Adipocyte (in vitro differentiated cells): ENCODE measurements around the gene MYO1E.
"Not testable (repeated sequence)": the region's sequence is repeated elsewhere in the genome, so short reads cannot be mapped to it uniquely, and the experiment has no call there.

Source experiments
- DNase-seq: peaks from one replicate; pipeline ENCODE4 v3.0.0-alpha.2; 2015; ENCODE audit warnings: low read depth
- H3K27me3 ChIP-seq: replicated peaks from 2 replicates; pipeline ENCODE4 v1.7.0; 2013; ENCODE audit warnings: mild to moderate bottlenecking, low read length, moderate library complexity; ENCODE audit not compliant: control insufficient read depth, insufficient read depth
- H3K36me3 ChIP-seq: 2 replicates; pipeline ENCODE4 v1.7.0; 2013; ENCODE audit warnings: low read length, mild to moderate bottlenecking, moderate library complexity; ENCODE audit not compliant: control insufficient read depth, insufficient read depth, severe bottlenecking
- H3K4me1 ChIP-seq: 2 replicates; pipeline ENCODE4 v1.7.0; 2013; ENCODE audit warnings: mild to moderate bottlenecking, low read length, moderate library complexity; ENCODE audit not compliant: control insufficient read depth, insufficient read depth
- H3K4me3 ChIP-seq: 2 replicates; pipeline ENCODE4 v1.7.0; 2013; ENCODE audit warnings: mild to moderate bottlenecking, low read length, moderate library complexity
- H3K9ac ChIP-seq: 2 replicates; pipeline ENCODE4 v1.7.0; 2013; ENCODE audit warnings: mild to moderate bottlenecking, low read length, moderate library complexity
- H3K9me3 ChIP-seq: 2 replicates; pipeline ENCODE4 v1.7.0; 2013; ENCODE audit warnings: mild to moderate bottlenecking, low read length, moderate library complexity; ENCODE audit not compliant: control insufficient read depth

The MYO1E gene

DNA sequence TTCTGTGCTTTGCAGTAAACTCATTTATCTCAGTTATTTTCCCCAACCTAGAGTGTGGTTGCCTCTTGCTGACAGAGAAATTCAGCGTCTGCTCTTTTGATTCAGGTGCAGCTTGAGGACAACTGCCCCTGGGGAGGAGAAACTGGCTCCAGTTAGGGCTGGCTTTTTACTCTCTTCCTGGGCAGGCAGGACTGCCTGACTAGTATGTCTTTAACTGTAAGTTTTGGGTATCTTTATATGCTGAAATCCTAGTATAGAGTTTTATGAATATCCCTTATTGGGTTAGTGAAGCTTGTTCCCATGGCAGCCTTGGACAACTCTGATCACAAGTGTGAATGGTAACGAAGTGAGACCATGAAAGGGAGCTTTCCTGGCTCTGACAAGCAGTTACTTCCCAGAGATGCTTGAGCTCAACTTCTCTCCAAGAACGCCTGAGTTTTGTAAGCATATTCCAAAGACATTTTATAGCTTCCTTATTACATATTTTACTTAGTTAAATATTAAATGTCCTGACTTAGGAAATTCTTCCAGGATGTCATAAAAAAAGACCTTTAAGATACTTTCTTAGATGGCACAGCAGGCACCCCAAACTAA, 240.6 kb downstream of the MYO1E start:
- Histone ChIP-seq H3K36me3 (peaks cover 51% of the 10 kb centered on the region), H3K9ac (no peak overlapping the region), H3K4me1 (no peaks in the 10 kb centered on the region), H3K4me3 (no peak overlapping the region), H3K27me3 (no peaks in the 10 kb centered on the region), H3K9me3 (peaks cover 9% of the 10 kb centered on the region)
- no peak for DNase-seq

DNA sequence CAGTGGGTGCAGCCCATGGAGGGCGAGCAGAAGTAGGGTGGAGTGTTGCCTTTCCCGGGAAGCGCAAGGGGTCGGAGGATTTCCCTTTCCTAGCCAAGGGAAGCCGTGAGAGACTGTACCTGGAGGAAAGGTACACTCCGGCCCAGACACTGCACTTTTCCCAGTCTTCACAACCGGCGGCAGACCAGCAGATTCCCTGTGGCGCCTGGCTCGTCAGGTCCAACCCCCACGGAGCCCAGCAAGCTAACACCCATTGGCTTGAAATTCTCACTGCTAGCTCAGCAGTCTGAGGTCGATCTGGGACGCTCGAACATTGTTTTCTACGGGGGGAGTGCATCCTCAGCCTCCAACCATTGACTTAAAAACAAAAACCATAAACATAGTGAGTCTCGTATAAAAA, 241.2 kb downstream of the MYO1E start:
- Histone ChIP-seq H3K36me3 (peaks cover 45% of the 10 kb centered on the region), H3K27me3 (no peaks in the 10 kb centered on the region), H3K4me1 (no peaks in the 10 kb centered on the region), H3K9me3 (peaks cover 9% of the 10 kb centered on the region), H3K9ac (no peak overlapping the region), H3K4me3 (no peak overlapping the region)
- no peak for DNase-seq

DNA sequence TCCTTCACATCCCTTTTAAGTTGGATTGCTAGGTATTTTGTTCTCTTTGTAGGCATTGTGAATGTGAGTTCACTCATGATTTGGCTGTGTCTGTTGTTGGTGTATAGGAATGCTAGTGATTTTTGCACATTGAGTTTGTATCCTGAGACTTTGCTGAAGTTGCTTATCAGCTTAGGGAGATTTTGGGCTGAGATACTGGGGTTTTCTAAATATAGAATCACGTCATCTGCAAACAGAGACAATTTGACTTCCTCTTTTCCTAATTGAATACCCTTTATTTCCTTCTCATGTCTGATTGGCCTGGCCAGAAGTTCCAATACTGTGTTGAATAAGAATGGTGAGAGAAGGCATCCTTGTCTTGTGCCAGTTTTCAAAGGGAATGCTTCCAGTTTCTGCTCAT, 245.4 kb downstream of the MYO1E start:
- not testable (repeated sequence) for H3K9me3 ChIP-seq, H3K9ac ChIP-seq, H3K4me1 ChIP-seq, H3K4me3 ChIP-seq, H3K27me3 ChIP-seq, H3K36me3 ChIP-seq, DNase-seq

DNA sequence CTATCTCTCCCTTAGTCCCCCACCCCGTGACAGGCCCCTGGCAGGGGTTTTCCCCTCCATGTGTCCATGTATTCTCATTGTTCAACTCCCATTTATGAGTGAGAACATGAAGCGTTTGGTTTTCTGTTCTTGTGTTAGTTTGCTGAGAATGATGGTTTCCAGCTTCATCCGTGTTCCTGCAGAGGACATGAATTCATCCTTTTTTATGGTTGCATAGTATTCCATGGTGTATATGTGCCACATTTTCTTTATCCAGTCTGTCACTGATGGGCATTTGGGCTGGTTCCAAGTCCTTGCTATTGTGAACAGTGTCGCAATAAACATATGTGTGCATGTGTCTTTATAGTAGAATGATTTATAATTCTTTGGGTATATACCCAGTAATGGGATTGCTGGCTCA, 247.0 kb downstream of the MYO1E start:
- not testable (repeated sequence) for H3K27me3 ChIP-seq, H3K4me1 ChIP-seq, DNase-seq, H3K9me3 ChIP-seq, H3K9ac ChIP-seq, H3K36me3 ChIP-seq, H3K4me3 ChIP-seq

DNA sequence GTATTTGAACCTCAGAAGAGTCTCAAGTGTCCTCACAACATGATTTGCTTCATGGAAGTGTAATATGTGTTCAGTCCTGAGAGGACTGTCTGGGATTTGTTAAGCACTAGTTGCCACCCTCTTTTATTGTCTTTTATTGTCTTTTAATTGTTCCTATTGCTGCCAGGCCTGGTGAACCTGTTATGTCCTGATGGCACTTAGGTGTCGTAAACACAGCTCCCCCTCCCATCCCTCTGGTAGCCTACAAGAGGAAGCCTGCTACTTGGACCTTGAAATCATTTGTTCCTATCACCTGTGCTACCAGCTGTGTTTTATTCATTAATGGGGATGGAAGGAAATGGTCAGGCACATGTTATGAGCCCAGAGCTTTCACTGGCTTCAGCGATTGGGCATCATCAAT, 248.4 kb downstream of the MYO1E start:
- Histone ChIP-seq H3K9me3 (peaks cover 2% of the 10 kb centered on the region), H3K4me3 (no peak overlapping the region), H3K4me1 (no peaks in the 10 kb centered on the region), H3K36me3 (no peaks in the 10 kb centered on the region), H3K27me3 (no peaks in the 10 kb centered on the region), H3K9ac (no peak overlapping the region)
- no peak for DNase-seq

DNA sequence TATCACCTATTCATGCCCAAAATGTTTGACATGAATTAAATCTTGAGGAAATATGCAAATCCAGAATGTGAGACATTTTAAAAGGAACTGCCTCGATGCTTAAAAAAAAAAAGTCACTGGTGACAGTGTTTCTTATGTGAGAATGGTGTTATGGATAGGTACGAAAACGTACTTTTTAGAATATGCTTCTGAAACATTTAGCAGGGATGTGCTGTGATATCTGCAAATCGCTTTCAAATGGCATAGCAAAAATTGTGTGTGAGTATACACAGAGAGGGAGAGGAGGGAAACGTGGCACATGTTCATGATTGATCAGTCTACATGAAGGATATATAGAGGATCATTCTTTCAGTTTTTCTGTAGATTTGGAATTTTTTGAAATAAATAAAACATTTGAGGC, 251.7 kb downstream of the MYO1E start:
- Histone ChIP-seq H3K27me3 (no peaks in the 10 kb centered on the region), H3K4me1 (no peaks in the 10 kb centered on the region), H3K4me3 (no peak overlapping the region), H3K9me3 (no peaks in the 10 kb centered on the region), H3K36me3 (peaks cover 9% of the 10 kb centered on the region), H3K9ac (no peak overlapping the region)
- no peak for DNase-seq

DNA sequence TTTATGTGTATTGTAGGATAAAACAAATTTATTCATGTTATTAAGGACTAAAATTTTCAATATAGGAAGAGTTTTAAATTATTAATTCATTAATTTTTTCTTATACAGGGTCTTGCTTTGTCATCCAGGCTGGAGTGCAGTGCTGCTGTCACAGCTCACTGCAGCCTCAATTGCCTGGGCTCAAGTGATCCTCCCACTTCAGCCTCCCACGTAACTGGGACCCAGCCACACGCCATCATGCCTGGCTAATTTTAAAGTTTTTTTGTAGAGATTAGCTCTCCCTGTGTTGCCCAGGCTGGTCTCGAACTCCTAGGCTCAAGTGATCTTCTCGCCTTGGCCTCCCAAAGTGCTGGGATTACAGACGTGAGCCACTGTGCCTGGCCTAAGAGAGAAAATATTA, 253.0 kb downstream of the MYO1E start:
- Histone ChIP-seq H3K4me3 (no peak overlapping the region), H3K9me3 (no peaks in the 10 kb centered on the region), H3K36me3 (peaks cover 12% of the 10 kb centered on the region), H3K9ac (no peak overlapping the region), H3K4me1 (no peaks in the 10 kb centered on the region), H3K27me3 (no peaks in the 10 kb centered on the region)
- no peak for DNase-seq

DNA sequence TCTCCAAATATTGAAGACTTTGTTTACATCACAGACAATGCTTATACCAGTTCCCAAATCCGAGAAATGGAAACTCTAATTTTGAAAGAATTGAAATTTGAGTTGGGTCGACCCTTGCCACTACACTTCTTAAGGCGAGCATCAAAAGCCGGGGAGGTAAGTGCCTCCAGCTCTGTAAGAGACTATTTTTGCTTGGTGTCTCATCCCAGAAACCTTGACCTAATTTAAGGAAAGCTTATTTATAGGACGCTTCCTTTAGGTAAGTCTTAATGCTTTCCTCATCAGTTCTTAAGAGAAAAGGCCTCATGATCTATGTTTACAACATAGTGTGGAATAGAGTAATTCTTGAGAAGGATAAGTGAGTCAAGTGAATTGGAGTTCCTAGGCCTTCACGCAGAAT, 255.9 kb downstream of the MYO1E start:
- Histone ChIP-seq H3K9me3 (no peaks in the 10 kb centered on the region), H3K36me3 (peaks cover 13% of the 10 kb centered on the region), H3K4me1 (no peaks in the 10 kb centered on the region), H3K27me3 (no peaks in the 10 kb centered on the region), H3K4me3 (no peak overlapping the region), H3K9ac (no peak overlapping the region)
- no peak for DNase-seq

DNA sequence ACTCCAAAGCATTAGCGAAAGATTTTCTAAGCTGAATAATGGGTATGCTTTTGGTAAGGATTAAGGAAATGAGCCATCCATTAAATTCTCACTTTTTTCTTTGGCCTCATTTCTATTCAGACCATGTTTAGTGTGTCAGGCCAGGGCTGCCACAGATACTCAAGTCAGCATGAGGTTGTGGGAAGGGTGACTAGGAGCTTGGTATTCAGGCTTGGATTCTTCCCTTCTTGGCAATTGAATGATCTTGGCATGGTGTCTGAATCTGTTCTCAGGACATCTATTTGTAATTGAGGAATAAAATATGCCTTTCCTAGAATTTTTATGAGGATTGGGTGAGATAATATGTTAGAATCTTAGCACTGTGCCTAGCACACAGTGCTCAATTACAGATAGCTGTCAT, 256.5 kb downstream of the MYO1E start:
- Histone ChIP-seq H3K4me3 (no peak overlapping the region), H3K9me3 (no peaks in the 10 kb centered on the region), H3K27me3 (no peaks in the 10 kb centered on the region), H3K9ac (no peak overlapping the region), H3K36me3 (peaks cover 13% of the 10 kb centered on the region), H3K4me1 (no peaks in the 10 kb centered on the region)
- no peak for DNase-seq

DNA sequence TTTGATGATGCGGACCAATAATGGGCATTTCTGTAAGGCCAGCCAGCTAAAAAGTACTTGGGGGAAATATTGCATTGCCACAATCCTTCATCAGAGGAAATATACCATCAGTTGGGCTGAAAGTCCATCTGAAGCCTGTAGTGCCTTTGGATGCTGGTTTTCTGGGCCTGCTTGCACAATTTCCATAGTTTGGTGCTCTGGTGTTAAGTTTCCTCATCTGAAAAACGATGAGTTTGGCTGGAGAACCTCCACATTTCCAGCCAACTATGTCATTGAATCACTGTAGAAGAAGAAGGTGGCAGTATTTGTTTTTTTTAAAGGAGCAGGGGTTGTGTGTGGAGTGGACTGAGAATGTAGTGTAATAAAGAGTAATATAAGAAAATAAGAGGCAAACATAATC, 257.6 kb downstream of the MYO1E start:
- H3K9ac ChIP-seq: no peak overlapping the region
- peak; percentile 6 for DNase-seq
- peaks cover 13% of the 10 kb centered on the region for H3K36me3 ChIP-seq
- no peaks in the 10 kb centered on the region for H3K9me3 ChIP-seq
- H3K4me3 ChIP-seq: no peak overlapping the region
- H3K27me3 ChIP-seq: no peaks in the 10 kb centered on the region
- H3K4me1 ChIP-seq: no peaks in the 10 kb centered on the region

DNA sequence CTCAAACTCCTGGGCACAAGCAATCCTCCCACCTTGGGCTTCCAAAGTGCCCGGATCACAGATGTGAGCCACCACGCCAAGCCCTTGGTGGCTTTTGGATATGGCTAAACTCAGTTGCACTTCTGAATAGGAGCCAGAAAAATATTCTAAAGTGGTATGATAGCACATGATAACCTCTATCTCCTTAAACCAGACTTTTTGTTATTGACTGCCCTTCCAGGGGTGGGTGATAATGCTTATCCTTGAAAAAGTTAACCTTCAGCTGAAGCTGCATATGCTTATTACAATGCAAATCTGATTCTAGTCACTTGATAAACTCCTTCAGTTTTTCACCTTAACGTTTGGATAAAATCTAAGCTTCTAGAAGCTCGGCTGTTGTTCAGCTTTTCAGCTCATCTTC, 261.4 kb downstream of the MYO1E start:
- no peak for DNase-seq
- H3K9me3 ChIP-seq: no peaks in the 10 kb centered on the region
- H3K36me3 ChIP-seq: peaks cover 10% of the 10 kb centered on the region
- H3K4me1 ChIP-seq: no peaks in the 10 kb centered on the region
- H3K27me3 ChIP-seq: no peaks in the 10 kb centered on the region
- H3K4me3 ChIP-seq: no peak overlapping the region
- no peak overlapping the region for H3K9ac ChIP-seq

DNA sequence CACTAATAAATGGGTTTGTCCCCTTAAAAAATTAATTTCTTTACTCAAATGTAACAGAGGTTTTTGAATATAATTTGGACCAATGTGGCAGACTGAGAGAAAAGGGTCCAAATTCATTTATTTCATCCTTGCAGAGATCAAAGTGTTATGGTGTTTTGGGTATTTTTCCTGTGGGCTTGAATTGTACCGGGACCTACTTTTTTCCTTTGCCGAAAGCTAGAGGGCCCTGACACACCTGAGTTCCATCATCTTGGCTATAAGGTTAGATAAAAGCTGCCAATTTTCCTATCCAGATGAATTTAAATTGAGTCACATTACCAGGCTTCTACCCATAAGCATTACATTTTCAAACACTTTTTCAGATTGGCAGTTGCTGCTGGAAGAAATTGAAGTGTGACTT, 266.8 kb downstream of the MYO1E start:
- peak overlapping the region; percentile 90 for H3K4me3 ChIP-seq
- peaks cover 5% of the 10 kb centered on the region for H3K36me3 ChIP-seq
- no peaks in the 10 kb centered on the region for H3K9me3 ChIP-seq
- peaks cover 4% of the 10 kb centered on the region for H3K4me1 ChIP-seq
- peak overlapping the region; percentile 79 for H3K9ac ChIP-seq
- no peak for DNase-seq
- H3K27me3 ChIP-seq: no peaks in the 10 kb centered on the region
